Neuronal stem cell (in vitro differentiated cells): ENCODE measurements around the gene TRAF1.

ENCODE experiments used
- DNase-seq: peaks from one replicate; pipeline ENCODE4 v3.0.0-alpha.2; 2013; ENCODE audit warnings: low spot score
- H2AFZ ChIP-seq: one replicate; pipeline ENCODE4 v1.6.1; 2013; ENCODE audit warnings: mild to moderate bottlenecking, low read length, inconsistent platforms
- H2AK5ac ChIP-seq: 2 replicates; pipeline ENCODE4 v1.6.1; 2013; ENCODE audit warnings: low read depth, mild to moderate bottlenecking, inconsistent platforms, low read length, moderate library complexity, mixed read lengths
- H2BK120ac ChIP-seq: 2 replicates; pipeline ENCODE4 v1.6.1; 2013; ENCODE audit warnings: low read depth, mild to moderate bottlenecking, inconsistent platforms, low read length, moderate library complexity, mixed read lengths
- H2BK12ac ChIP-seq: one replicate; pipeline ENCODE4 v1.6.1; 2013; ENCODE audit warnings: low read length, inconsistent platforms
- H2BK15ac ChIP-seq: 2 replicates; pipeline ENCODE4 v1.6.1; 2013; ENCODE audit warnings: mild to moderate bottlenecking, low read length, inconsistent platforms, mixed read lengths
- H2BK5ac ChIP-seq: one replicate; pipeline ENCODE4 v1.6.1; 2013; ENCODE audit warnings: inconsistent platforms, mild to moderate bottlenecking, low read length, moderate library complexity
- H3K14ac ChIP-seq: one replicate; pipeline ENCODE4 v1.6.1; 2013; ENCODE audit warnings: low read length, inconsistent platforms
- H3K18ac ChIP-seq: 2 replicates; pipeline ENCODE4 v1.6.1; 2013; ENCODE audit warnings: low read length, inconsistent platforms
- H3K23ac ChIP-seq: 2 replicates; pipeline ENCODE4 v1.6.1; 2013; ENCODE audit warnings: low read depth, mild to moderate bottlenecking, mixed read lengths, low read length, inconsistent platforms; ENCODE audit not compliant: poor library complexity
- H3K27ac ChIP-seq: replicated peaks from 3 replicates; pipeline ENCODE4 v1.5.1; 2013; ENCODE audit warnings: low read length, inconsistent platforms
- H3K27me3 ChIP-seq, 3 experiments: 2 replicates each; pipeline ENCODE4 v1.6.1; 2013; ENCODE audit warnings: low read length in 3 of 3, mild to moderate bottlenecking in 2 of 3, inconsistent platforms in 1 of 3, low read depth in 1 of 3, mixed read lengths in 1 of 3, moderate library complexity in 1 of 3; ENCODE audit not compliant: control insufficient read depth in 3 of 3, insufficient read depth in 3 of 3
- H3K36me3 ChIP-seq, 2 donors: replicated peaks in 1 of 2; 2 replicates each; pipeline ENCODE4 v1.6.1; 2013; ENCODE audit warnings: low read length in 2 of 2; ENCODE audit not compliant: control insufficient read depth in 2 of 2, insufficient read depth in 2 of 2
- H3K4ac ChIP-seq: 2 replicates; pipeline ENCODE4 v1.6.1; 2013; ENCODE audit warnings: inconsistent platforms, mild to moderate bottlenecking, low read length, moderate library complexity
- H3K4me1 ChIP-seq, 2 donors: 1 replicate in 1 of 2; 2 replicates in 1 of 2; pipeline ENCODE4 v1.6.1; 2013; ENCODE audit warnings: low read length in 2 of 2, low read depth in 1 of 2; ENCODE audit not compliant: control insufficient read depth in 2 of 2, insufficient read depth in 1 of 2
- H3K4me2 ChIP-seq: one replicate; pipeline ENCODE4 v1.6.1; 2013; ENCODE audit warnings: mild to moderate bottlenecking, low read length, inconsistent platforms; ENCODE audit not compliant: insufficient read depth, poor library complexity, severe bottlenecking
- H3K4me3 ChIP-seq, 2 donors: 2 replicates each; pipeline ENCODE4 v1.5.1; 2013; ENCODE audit warnings: low read length in 2 of 2, mild to moderate bottlenecking in 2 of 2, inconsistent platforms in 1 of 2, moderate library complexity in 1 of 2
- H3K79me1 ChIP-seq: one replicate; pipeline ENCODE4 v1.6.1; 2013; ENCODE audit warnings: low read depth, mild to moderate bottlenecking, inconsistent platforms, low read length, moderate library complexity
- H3K9ac ChIP-seq: one replicate; pipeline ENCODE4 v1.6.1; 2013; ENCODE audit warnings: mild to moderate bottlenecking, low read depth, low read length, inconsistent platforms; ENCODE audit not compliant: poor library complexity
- H3K9me3 ChIP-seq, 2 donors: replicated peaks in 1 of 2; 2 replicates each; pipeline versions ENCODE3 to v1.6.1; 2013; ENCODE audit warnings: low read length in 2 of 2, mild to moderate bottlenecking in 2 of 2, inconsistent platforms in 1 of 2, low read depth in 1 of 2, mixed read lengths in 1 of 2, moderate library complexity in 1 of 2; ENCODE audit not compliant: control insufficient read depth in 2 of 2, insufficient read depth in 1 of 2
- H4K8ac ChIP-seq: one replicate; pipeline ENCODE4 v1.6.1; 2013; ENCODE audit warnings: low read depth, mild to moderate bottlenecking, inconsistent platforms, low read length, moderate library complexity
- H4K91ac ChIP-seq: one replicate; pipeline ENCODE4 v1.6.1; 2013; ENCODE audit warnings: low read length, low read depth, mild to moderate bottlenecking, inconsistent platforms; ENCODE audit not compliant: poor library complexity
- WGBS, 2 donors: extraction: QIAGEN DNeasy Blood & Tissue Kit; methylation state at CpG; one replicate each; pipeline ENCODE4 v1.1.7; 2013; ENCODE audit warnings: missing lambda C conversion rate in 2 of 2, mixed read lengths in 1 of 2; ENCODE audit not compliant: insufficient read length in 2 of 2, insufficient replicate concordance in 1 of 2; ENCODE audit errors: extremely low coverage in 2 of 2; 5-methylcytosine and 5-hydroxymethylcytosine counted together

The TRAF1 gene

DNA sequence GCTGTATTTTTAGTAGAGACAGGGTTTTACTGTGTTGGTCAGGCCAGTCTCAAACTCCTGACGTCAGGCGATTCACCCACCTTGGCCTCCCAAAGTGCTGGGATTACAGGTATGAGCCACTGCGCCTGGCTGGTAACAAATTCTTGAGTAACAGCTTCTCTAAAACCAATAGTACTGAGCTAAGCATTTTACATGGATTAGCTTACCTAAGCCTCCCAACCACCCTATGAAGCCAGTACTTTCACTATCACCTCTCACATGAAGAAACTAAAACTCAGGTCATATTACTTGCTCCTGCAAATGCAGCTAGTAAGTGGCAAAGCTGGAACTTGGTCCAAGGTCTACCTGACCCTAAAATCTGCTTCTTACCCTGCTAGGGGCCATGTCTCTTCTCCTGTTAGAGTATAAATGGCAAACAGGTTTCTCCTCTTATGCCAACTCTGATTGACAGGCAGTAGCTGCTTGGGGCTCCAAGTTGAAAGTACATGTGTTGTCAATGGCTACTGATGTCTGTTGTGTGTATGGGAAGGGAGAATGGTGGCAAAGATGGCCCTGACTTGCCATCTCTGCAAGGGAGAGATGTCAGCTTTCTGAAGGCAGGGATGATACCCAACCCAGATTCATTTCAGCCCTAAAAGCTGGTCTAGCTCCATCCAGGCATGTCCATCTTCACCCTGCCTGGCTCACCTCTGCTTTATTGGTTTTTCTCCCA lies 53.6 kb downstream of the TRAF1 start:
- Histone ChIP-seq H2AFZ (no peak overlapping the region), H3K18ac (no peak overlapping the region), H3K27ac (no peak overlapping the region), H3K9ac (no peak overlapping the region), H2BK12ac (no peak overlapping the region), H2BK15ac (no peak overlapping the region), H2BK120ac (no peak overlapping the region), H2BK5ac (no peak overlapping the region), H3K4ac (no peak overlapping the region), H3K27me3 (peaks cover 0 to 2% (median 0%) of the 10 kb centered on the region in 3 experiments), H3K4me2 (no peak overlapping the region), H3K23ac (no peak overlapping the region), H3K4me1 (peaks cover 11 to 17% of the 10 kb centered on the region in 2 donors), H4K8ac (no peak overlapping the region), H3K79me1 (no peaks in the 10 kb centered on the region), H2AK5ac (no peak overlapping the region), H4K91ac (no peak overlapping the region), H3K36me3 (peaks cover 11 to 67% of the 10 kb centered on the region in 2 donors), H3K9me3 (no peaks in the 10 kb centered on the region), H3K14ac (no peak overlapping the region), H3K4me3 (no peak overlapping the region)
- no CpG with 5 or more reads among the region's 3 CpGs for WGBS, 2 donors
- DNase-seq: no peak

DNA sequence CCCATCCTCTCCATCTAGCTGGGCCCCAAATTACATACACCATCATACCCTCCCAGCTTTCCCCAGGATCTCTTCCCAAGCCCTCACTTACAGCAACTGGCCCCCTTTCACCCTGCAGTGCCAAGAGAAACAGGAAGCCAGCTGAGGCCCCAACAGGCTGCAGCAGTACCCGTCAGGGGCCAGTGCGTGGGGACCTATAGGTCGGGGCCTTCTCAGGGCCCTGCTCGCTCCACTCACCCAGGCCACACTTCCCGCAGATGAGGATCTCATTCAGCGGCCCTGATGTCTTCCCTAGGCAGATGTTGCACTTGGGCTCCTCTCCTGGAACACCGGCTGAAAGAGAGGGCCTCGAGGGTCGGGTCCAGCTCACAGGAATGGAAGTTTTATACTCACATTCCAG lies 56.4 kb downstream of the TRAF1 start:
- no peak overlapping the region for H2BK120ac ChIP-seq
- no peak overlapping the region for H3K4me2 ChIP-seq
- H2BK12ac ChIP-seq: no peak overlapping the region
- no peaks in the 10 kb centered on the region for H3K9me3 ChIP-seq
- H4K8ac ChIP-seq: no peak overlapping the region
- H3K14ac ChIP-seq: no peak overlapping the region
- no peak overlapping the region for H3K18ac ChIP-seq
- H3K9ac ChIP-seq: no peak overlapping the region
- H3K36me3 ChIP-seq: peaks cover 20 to 93% of the 10 kb centered on the region in 2 donors
- H3K4me3 ChIP-seq: no peak overlapping the region
- H2BK5ac ChIP-seq: no peak overlapping the region
- no peak overlapping the region for H3K27ac ChIP-seq
- peak overlapping the region; percentile 76 for H2AK5ac ChIP-seq
- H3K4ac ChIP-seq: no peak overlapping the region
- no peak overlapping the region for H4K91ac ChIP-seq
- no peaks in the 10 kb centered on the region for H3K27me3 ChIP-seq
- H2AFZ ChIP-seq: no peak overlapping the region
- WGBS, 2 donors: no CpG with 5 or more reads among the region's 9 CpGs
- H3K4me1 ChIP-seq: peaks cover 0 to 8% of the 10 kb centered on the region in 2 donors
- H2BK15ac ChIP-seq: no peak overlapping the region
- H3K23ac ChIP-seq: peak overlapping the region; percentile 70
- peaks cover 1% of the 10 kb centered on the region for H3K79me1 ChIP-seq
- no peak for DNase-seq

DNA sequence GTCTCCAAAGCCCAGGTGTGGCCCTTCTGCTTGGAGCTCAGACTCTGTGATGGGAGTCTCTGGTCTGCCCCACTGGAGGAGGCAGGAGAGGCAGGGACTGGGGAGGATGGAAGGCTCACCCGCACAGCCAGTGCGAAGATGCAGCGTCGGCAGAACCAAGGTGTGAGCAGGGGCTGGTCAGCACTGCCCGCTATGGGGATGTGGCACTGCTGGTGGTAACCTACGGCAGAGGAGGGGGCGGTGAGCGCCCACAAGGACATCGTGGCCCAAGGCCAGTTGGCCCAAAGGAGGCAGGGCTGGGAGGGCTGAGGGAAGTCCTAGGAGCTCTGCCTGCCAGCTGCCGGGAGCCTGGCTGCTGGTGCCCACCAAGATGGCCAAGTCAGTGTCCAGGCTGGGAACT lies 56.9 kb downstream of the TRAF1 start:
- Histone ChIP-seq H2BK120ac (no peak overlapping the region), H3K79me1 (peaks cover 1% of the 10 kb centered on the region), H3K4ac (peak overlapping the region; percentile 84), H3K4me2 (no peak overlapping the region), H3K4me3 (no peak overlapping the region), H3K4me1 (peaks cover 0 to 8% of the 10 kb centered on the region in 2 donors), H3K14ac (no peak overlapping the region), H3K18ac (peak overlapping the region; percentile 5), H4K8ac (no peak overlapping the region), H2AK5ac (peak overlapping the region; percentile 76), H3K36me3 (peaks cover 20 to 95% of the 10 kb centered on the region in 2 donors), H3K9ac (peak overlapping the region; percentile 18), H3K9me3 (no peaks in the 10 kb centered on the region), H2BK5ac (no peak overlapping the region), H3K23ac (peak overlapping the region; percentile 70), H2BK12ac (no peak overlapping the region), H2AFZ (no peak overlapping the region), H4K91ac (no peak overlapping the region), H2BK15ac (peak overlapping the region; percentile 53), H3K27me3 (no peaks in the 10 kb centered on the region), H3K27ac (no peak overlapping the region)
- DNase-seq: no peak
- no CpG with 5 or more reads among the region's 10 CpGs for WGBS, 2 donors

DNA sequence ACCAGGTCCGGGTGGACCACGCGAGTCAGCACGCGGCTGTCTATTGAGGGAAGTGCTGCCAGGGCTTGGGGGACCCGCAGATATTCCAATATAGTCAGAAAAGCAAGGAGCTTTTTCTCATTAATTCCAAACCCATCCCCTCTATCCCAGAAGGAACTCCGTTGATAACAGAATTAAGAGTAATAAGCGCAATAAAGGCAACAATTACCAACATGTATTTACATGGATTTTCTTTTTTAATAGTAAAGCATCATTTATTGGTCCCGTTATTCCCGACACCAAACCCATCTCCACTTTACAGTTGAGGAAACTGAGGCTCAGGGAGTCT lies 57.3 kb downstream of the TRAF1 start:
- H3K9ac ChIP-seq: peak overlapping the region; percentile 87
- H3K18ac ChIP-seq: peak overlapping the region; percentile 95
- peak overlapping the region; percentile 76 for H2AK5ac ChIP-seq
- H2BK15ac ChIP-seq: no peak overlapping the region
- DNase-seq: no peak
- peak overlapping the region; percentile 46 for H2BK5ac ChIP-seq
- H2BK12ac ChIP-seq: peak overlapping the region; percentile 81
- peak overlapping the region in 1 of 2 donors; percentile 78 for H3K4me3 ChIP-seq
- H3K79me1 ChIP-seq: peaks cover 1% of the 10 kb centered on the region
- no peak overlapping the region for H2AFZ ChIP-seq
- H3K4me2 ChIP-seq: peak overlapping the region; percentile 87
- no peak overlapping the region for H3K27ac ChIP-seq
- WGBS, 2 donors: no CpG with 5 or more reads among the region's 10 CpGs
- no peaks in the 10 kb centered on the region for H3K27me3 ChIP-seq
- H4K8ac ChIP-seq: no peak overlapping the region
- H3K4me1 ChIP-seq: peaks cover 0 to 8% of the 10 kb centered on the region in 2 donors
- peak overlapping the region; percentile 98 for H3K23ac ChIP-seq
- H3K4ac ChIP-seq: no peak overlapping the region
- H3K9me3 ChIP-seq: no peaks in the 10 kb centered on the region
- peak overlapping the region; percentile 98 for H3K14ac ChIP-seq
- H4K91ac ChIP-seq: no peak overlapping the region
- peak overlapping the region; percentile 92 for H2BK120ac ChIP-seq
- H3K36me3 ChIP-seq: peaks cover 20 to 92% of the 10 kb centered on the region in 2 donors
